ENCODE data around the gene KASH5.

Gene KASH5

DNA sequence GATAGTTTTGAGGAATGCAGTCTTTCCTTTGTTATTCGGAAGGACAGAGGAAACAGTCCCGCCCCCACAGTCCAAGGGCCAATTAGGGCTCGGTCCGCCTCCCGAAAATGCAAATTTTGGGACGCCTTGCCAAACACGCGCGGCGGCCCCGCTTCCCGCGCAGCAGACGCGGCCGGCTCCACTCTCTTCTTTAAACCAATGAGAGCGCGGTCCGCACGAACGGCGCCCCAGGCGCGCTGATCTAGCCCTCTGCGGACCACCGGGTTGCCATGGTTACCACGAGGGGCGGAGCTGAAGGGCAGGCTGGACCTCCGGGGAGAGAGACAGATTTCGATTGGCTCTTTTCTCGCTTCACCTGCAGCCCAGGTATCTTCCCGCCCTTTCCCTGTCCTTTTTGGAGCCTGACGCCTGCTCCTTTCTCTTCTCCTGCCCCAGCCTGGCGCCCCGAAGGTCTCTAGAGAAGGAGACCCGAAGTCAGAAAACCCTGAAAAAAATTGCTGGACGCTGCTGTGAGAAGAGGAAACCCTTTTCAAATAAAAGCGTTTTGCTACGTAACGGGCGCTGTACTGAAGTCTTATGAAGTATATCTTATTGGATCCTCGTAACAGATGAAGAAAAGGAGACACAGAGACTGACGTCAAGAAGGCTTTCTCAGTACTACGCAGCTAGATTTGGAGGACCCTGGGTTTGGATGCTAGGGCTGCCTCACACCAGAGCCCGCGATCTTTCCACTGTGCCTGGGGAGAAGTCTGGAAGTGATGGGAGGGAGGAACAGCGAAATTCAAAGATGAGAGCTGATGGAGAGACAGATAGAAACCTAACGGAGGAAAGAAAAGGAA, 33.2 kb downstream of the KASH5 start:
- no peak for DNase-seq (ENCODE audit: low spot score)

GRCh38 chr19:49421878-49422202, 33.8 kb downstream of the KASH5 start:
- DNase-seq (ENCODE audit: low spot score): no peak

DNA sequence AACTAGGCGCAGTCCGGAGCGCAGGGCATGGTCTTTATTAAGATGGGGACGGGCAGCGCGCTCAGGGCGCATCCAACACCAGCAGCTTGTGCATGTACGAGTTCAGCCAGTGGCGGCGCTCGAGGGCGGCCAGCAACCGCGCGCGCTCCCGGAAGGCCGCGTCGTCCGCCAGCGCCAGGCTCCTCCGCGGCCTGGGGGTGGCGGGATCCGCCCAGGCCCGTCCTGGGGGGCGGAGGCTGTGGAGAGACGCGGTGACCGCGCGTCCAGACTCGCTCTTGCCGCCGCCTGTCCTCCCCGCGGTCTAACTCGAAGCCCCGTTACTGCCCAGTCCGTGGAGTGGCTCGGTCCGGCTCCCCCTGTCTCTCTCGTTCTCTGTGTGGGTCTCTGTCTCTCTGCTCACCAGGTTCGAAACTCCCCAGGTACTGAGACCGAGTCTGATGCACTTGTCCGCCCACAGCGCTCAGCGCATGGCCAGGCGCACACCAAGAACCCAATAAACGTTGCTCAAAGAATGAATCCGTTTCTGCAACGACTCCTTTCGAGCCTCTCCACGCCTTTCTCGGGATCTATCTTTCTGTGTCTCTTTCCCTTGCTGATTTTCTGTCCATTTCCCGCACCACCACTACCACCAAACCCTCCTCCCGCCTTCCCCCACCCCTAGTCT, 34.5 kb downstream of the KASH5 start:
- DNase-seq (ENCODE audit: low spot score): no peak

- no peak for DNase-seq (ENCODE audit: low spot score)
Observed at GRCh38 chr19:49423071-49423984, 35.3 kb downstream of the KASH5 start, which contains the start of gene PTH2. Gene PTH2 (minus strand): TSS chr19:49423441. CDS start chr19:49423339, 102 bp downstream.

GRCh38 chr19:49423985-49424303, 35.9 kb downstream of the KASH5 start:
- no peak for DNase-seq (ENCODE audit: low spot score)

DNA sequence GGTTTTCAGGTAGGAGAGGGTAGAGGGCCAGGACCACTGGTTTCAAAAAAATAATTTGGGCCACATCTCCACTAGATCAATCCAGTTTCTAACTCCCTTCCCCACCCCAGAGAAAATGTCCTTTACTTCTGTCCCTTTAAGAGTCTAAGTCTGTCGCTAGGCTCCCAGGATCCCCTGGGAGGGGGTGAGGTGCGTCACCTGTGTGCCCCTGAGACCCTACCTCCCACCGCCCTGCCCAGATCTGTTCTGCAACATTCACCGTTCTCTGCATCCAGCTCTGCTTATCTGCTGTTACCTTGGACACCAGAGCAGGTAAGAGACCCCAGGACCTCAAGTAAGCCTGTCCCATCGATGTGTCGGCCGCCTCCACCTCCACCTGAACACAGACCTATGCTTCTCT, 37.1 kb downstream of the KASH5 start, which contains the start of gene GFY:
Gene GFY (plus strand): TSS at position 211 of the 400 bp plus-strand sequence. CDS start 1,043 bp downstream, outside the sequence.
- no peak for DNase-seq (ENCODE audit: low spot score)

DNA sequence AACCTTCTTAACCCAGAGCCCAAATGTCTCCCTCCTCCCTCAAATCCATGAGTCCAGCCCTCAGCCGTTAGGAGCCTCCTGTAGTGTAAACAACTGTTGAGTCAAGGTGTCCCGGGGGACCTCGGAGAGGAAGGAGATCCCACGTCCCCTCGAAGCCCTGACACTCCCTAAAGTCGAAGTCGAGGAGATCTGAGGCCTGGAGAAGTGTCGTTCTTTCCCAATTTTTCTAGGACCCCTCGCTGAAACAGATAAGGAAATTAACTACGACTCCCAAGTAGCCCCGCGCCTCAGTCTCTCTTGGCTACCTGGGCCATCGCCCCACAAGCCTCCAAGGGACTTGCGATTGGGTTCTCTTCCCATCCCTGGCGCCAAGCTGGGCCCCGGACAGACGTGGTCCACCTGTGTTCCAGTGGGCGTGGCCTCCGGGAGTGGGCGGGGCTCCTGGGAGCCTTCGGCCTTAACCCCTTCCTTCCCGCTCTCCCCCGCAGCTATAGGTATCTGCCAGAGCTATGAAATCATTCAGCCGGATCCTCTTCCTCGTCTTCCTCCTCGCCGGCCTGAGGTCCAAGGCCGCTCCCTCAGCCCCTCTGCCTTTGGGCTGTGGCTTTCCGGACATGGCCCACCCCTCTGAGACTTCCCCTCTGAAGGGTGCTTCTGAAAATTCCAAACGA, 38.0 kb downstream of the KASH5 start:
- DNase-seq (ENCODE audit: low spot score): no peak

GRCh38 chr19:49427339-49427738, 39.3 kb downstream of the KASH5 start:
- DNase-seq (ENCODE audit: low spot score): no peak

GRCh38 chr19:49427855-49428546, 40.0 kb downstream of the KASH5 start:
- no peak for DNase-seq (ENCODE audit: low spot score)

DNA sequence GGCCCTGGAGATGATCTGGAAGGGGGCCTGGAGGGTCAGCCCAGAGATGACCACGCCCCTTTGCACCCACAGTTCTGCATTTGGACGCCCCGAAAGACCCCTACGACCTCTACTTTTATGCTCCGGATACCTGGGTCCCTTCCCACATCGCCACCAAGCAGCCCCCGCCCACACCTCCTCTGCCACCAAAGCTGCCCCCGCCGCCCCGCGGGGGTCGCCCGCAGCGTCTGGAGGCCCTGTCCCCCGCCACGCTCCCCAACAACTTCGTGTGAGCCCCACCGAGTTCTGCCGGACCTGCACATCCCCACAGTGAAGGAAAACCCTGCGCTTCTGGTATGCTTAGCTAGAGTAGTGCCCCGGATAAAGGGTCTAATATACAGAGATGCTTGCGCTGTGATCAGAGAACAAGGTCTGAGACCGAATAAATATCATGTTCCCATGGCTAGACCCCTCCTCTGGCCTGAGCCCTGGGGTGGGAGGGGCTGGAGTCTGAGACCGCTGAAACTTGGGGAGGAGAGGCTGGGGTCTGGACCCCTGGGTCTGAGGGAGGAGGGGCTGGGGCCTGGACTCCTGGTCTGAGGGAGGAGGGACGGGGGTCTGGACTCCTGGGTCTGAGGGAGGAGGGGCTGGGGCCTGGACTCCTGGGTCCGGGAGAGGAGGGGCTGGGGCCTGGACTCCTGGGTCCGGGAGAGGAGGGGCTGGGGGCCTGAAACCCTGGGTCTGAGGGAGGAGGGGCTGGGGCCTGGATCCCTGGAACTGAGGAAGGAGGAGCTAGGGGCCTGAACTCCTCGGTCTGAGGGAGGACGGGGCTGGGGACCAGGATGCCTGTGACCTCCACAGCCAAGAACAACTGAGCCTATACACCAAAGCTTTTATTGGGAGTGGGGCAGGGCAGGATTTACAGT, 40.8 kb downstream of the KASH5 start:
- no peak for DNase-seq (ENCODE audit: low spot score)

- DNase-seq (ENCODE audit: low spot score): no peak
Observed at GRCh38 chr19:49430172-49430677, 42.2 kb downstream of the KASH5 start.

- no peak for DNase-seq (ENCODE audit: low spot score)
Observed at GRCh38 chr19:49430678-49431329, 42.8 kb downstream of the KASH5 start.

- DNase-seq (ENCODE audit: low spot score): no peak
Observed at GRCh38 chr19:49431330-49431749, 43.3 kb downstream of the KASH5 start.

DNA sequence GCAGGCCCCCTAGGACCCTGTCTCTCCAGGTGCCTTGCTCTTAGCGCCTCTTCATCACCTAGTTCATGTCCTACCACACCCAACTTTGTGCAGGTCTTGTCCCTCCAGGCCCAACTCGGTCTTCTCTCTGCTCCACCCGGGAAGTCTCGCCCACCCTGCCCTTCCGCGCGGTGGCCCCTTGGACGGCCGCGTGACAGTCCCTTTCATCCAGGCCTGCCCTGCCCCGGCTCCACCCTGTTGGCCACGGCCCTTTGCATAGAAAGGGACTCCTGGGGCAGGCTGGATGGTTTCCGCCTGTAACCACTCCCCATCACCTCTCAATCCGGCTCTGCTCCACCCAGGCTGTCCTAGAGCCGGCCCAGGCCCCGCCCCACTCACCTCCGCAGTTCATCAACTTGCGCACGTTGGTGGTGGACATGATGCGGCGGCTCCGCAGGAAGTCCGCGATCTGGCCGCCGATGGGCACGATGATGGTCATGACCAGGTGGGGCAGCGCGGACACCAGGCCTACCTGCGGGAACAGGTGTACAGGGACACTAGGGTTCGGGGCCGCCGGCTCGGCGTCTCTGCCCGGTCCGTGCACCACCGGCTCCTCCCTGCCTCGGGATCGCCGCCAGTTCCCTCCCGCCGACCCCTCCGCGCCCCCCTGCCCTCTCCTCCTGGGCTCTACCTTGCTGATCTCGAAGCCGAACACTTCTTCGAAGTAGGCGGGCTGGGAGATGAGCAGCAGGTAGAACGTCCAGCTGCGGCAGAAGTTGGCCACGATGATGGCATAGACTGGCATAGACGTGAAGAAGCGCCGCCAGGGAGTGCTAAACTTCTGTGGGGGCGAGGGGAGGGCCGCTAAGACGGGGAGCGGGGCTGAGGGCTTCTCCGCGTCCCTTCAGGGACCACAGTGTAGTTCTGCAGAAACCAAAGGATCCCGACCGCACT, 44.4 kb downstream of the KASH5 start:
- DNase-seq (ENCODE audit: low spot score): no peak

- DNase-seq (ENCODE audit: low spot score): no peak
Observed at GRCh38 chr19:49433240-49433901, 45.3 kb downstream of the KASH5 start.

DNA sequence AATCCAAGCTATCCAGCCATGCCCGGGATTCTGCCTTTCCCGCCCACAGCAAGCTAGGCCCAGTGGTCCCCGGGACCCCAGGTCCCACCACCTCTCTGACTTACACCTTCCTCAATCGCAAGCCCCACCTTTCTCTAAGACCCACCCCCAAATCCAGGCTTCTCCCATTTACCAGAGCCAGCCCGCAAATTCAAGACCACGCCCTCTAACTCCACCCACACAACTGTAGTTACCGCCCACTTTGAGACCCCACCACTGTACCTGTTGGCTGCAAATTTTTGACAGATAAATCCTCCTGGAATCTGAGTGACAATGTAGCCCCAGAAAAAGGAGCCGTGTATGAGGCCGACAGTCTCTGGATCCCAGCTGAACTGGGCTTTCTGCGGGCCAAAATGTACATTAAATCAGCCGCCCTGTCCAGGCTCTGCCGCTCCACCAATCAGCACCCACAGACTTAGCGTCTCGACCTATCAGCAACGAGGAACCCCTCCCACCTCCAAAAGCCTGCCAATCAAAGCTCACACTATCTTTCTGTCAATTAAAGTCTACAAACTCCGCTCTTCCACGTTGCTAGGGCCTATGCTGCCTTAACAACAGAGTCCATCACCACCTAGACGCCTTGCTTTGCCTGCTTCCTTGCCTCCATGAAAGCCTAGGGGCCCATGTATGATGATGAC, 47.0 kb downstream of the KASH5 start:
- no peak for DNase-seq (ENCODE audit: low spot score)

- no peak for DNase-seq (ENCODE audit: low spot score)
Observed at GRCh38 chr19:49435670-49436069, 47.6 kb downstream of the KASH5 start.
